ENCODE data around the gene ACBD4. TPM values are rescaled to one million over a fixed set of nuclear protein-coding genes. Genes with fewer than 3 reads are reported as not detected.

Gene ACBD4
- total and polyA plus RNA-seq, 2 of the 13 experiments (the other 11 are each of a cell fraction or from before 2014, with no cell fraction given), result 16.1 to 26.9 TPM

- TF ChIP-seq ZNF512B (CRISPR knock-in tag; IDR thresholded peaks at IDR 0.05; ENCODE audit: borderline replicate concordance) (no peak), TBL1XR1 (IDR thresholded peaks at IDR 0.05; ENCODE audit: borderline replicate concordance, low read length, partially characterized antibody) (no peak), ZNF639 (CRISPR knock-in tag; conservative IDR thresholded peaks at IDR 0.05) (0 out of 2 replicates have a peak, but pooled peaks have one; percentile 39), MAZ (IDR thresholded peaks at IDR 0.05; ENCODE audit: borderline replicate concordance, low read depth, low read length) (peak; percentile 95), MAZ (CRISPR knock-in tag; IDR thresholded peaks at IDR 0.05; ENCODE audit: low read depth) (peak; percentile 86), TRIM22 (IDR thresholded peaks at IDR 0.05) (no peak), UBTF (CRISPR knock-in tag; IDR thresholded peaks at IDR 0.05) (peak; percentile 68), CENPX (CRISPR knock-in tag; IDR thresholded peaks at IDR 0.05) (no peak), NR2F2 (IDR thresholded peaks at IDR 0.05; ENCODE audit: borderline replicate concordance, low read depth) (no peak), PHF8 (CRISPR knock-in tag; IDR thresholded peaks at IDR 0.05) (0 out of 2 replicates have a peak, but pooled peaks have one; percentile 57), TBP (CRISPR knock-in tag; IDR thresholded peaks at IDR 0.05) (no peak), NBN (conservative IDR thresholded peaks at IDR 0.05) (no peak), ZFAT (CRISPR knock-in tag; conservative IDR thresholded peaks at IDR 0.05) (no peak), JUN (CRISPR knock-in tag; IDR thresholded peaks at IDR 0.05) (no peak), ELF1 (CRISPR knock-in tag; IDR thresholded peaks at IDR 0.05) (peak; percentile 79), ZNF766 (CRISPR knock-in tag; IDR thresholded peaks at IDR 0.05; ENCODE audit: borderline replicate concordance) (no peak; the same call in 1 of the 2 replicates), HMG20B (CRISPR knock-in tag; conservative IDR thresholded peaks at IDR 0.05) (peak; percentile 60; the same call in 1 of the 2 replicates), ZNF614 (CRISPR knock-in tag; IDR thresholded peaks at IDR 0.05; ENCODE audit: borderline replicate concordance) (no peak), ZNF660 (CRISPR knock-in tag; IDR thresholded peaks at IDR 0.05; ENCODE audit: borderline replicate concordance, low read depth) (no peak), RBM22 (optimal IDR thresholded peaks at IDR 0.05; ENCODE audit: low read length) (no peak), TEAD3 (CRISPR knock-in tag; optimal IDR thresholded peaks at IDR 0.05; ENCODE audit: borderline replicate concordance) (peak; percentile 85), PRPF4 (IDR thresholded peaks at IDR 0.05; ENCODE audit: low read depth, low read length, poor library complexity, severe bottlenecking) (peak; percentile 93)
Measured at GRCh38 chr17:45149037-45149668, 13.7 kb downstream of the ACBD4 start (continued).
